ENCODE results near the gene CFAP65. TPM values are rescaled to one million over a fixed set of nuclear protein-coding genes. Genes with fewer than 3 reads are reported as not detected.

The CFAP65 gene
- total RNA-seq, 1 donor from 2014 or later: not detected

DNA sequence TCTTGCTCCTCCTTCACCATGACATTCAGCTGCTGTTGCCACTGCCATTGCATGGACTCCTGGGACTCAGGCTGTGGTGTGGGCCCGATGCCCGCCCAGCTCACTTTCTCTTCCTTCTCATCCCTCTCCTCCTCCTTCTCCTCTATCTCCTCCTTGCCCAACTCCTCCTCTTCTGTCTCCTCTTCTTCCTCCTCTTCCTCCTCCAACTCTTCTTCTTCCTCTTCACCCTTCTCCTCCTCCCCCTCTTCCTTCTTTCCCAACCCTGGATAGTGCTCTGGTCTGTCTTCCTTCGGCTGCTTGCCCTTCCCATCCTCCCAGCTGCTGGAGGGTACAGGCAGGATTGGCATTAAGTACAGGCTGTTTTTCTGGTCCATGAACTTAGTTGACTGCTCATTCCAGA is 37.3 kb downstream of the CFAP65 start:
- Mint-ChIP-seq H3K9me3 (ENCODE audit: low read depth) (peaks cover 2% of the 10 kb centered on the region), H3K27ac (ENCODE audit: unreplicated experiment) (no peak overlapping the region), H3K27me3 (ENCODE audit: low read depth) (peaks cover 54% of the 10 kb centered on the region), H3K4me3 (ENCODE audit: unreplicated experiment) (no peak overlapping the region), H3K36me3 (ENCODE audit: low read depth) (no peaks in the 10 kb centered on the region), H3K4me1 (ENCODE audit: low read depth) (peaks cover 4% of the 10 kb centered on the region)
- TF ChIP-seq CTCF (IDR thresholded peaks at IDR 0.05): no peak
- DNase-seq (ENCODE audit: low spot score): no peak

GRCh38 chr2:219003267-219003634 is 38.1 kb downstream of the CFAP65 start:
- no peak for TF ChIP-seq CTCF (IDR thresholded peaks at IDR 0.05)
- H3K36me3 Mint-ChIP-seq (ENCODE audit: low read depth): no peaks in the 10 kb centered on the region
- H3K27me3 Mint-ChIP-seq (ENCODE audit: low read depth): peaks cover 54% of the 10 kb centered on the region
- H3K9me3 Mint-ChIP-seq (ENCODE audit: low read depth): peaks cover 2% of the 10 kb centered on the region
- peaks cover 4% of the 10 kb centered on the region for H3K4me1 Mint-ChIP-seq (ENCODE audit: low read depth)
- H3K27ac Mint-ChIP-seq (ENCODE audit: unreplicated experiment): no peak overlapping the region
- H3K4me3 Mint-ChIP-seq (ENCODE audit: unreplicated experiment): no peak overlapping the region
- DNase-seq (ENCODE audit: low spot score): no peak

DNA sequence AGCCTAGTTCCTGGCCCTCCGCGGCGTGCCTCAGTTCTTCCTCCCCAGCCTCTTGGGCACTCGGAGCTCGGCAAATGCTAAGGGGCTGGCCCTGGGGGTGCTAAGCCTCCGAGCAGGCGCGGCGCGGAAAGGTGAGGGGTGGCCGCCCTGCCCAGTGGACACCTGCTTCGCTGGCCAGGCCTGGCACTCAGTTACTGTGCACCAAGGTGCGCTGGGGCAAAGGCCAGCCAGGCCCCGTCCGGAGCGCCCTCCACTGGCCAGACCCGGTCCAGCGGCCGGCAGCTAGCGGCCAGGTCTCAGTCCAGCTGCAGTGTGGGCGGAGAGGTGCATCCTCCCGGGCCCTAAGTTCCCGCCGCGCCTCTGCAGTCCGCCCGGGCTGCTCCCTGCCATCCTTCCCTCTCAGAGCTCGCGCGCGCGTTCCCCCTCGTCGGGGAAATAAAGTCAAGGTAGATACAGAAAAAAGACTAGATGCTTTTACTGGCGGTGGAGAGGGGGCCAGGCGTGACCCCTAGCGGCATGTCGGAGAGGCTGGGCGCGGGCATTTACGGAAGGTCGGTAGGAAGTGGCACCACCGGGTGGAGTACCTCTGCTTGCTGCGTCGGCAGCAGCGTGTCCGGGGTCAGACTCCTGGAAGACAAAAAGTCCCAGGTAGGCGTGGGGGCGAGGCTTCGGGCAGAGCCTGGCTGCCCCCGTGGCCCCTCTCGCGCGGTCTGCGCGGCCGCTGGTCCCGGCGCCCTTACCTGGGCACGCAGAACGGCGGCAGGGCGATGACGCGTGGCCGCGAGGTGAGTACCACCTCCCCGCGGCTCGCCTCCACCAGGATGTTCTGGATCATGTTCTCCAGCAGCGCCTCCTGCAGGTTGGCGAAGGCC is 38.7 kb downstream of the CFAP65 start:
- Mint-ChIP-seq H3K9me3 (ENCODE audit: low read depth) (peaks cover 2% of the 10 kb centered on the region), H3K27me3 (ENCODE audit: low read depth) (peaks cover 53% of the 10 kb centered on the region), H3K4me1 (ENCODE audit: low read depth) (peaks cover 4% of the 10 kb centered on the region), H3K4me3 (ENCODE audit: unreplicated experiment) (no peak overlapping the region), H3K27ac (ENCODE audit: unreplicated experiment) (no peak overlapping the region), H3K36me3 (ENCODE audit: low read depth) (no peaks in the 10 kb centered on the region)
- DNase-seq (ENCODE audit: low spot score): no peak
- peak; percentile 70 for TF ChIP-seq CTCF (IDR thresholded peaks at IDR 0.05)

GRCh38 chr2:219001577-219002394 is 39.5 kb downstream of the CFAP65 start:
- Mint-ChIP-seq H3K27me3 (ENCODE audit: low read depth) (peaks cover 52% of the 10 kb centered on the region), H3K36me3 (ENCODE audit: low read depth) (no peaks in the 10 kb centered on the region), H3K27ac (ENCODE audit: unreplicated experiment) (no peak overlapping the region), H3K9me3 (ENCODE audit: low read depth) (peaks cover under 1% of the 10 kb centered on the region), H3K4me3 (ENCODE audit: unreplicated experiment) (no peak overlapping the region), H3K4me1 (ENCODE audit: low read depth) (peaks cover 4% of the 10 kb centered on the region)
- DNase-seq (ENCODE audit: low spot score): no peak
- no peak for TF ChIP-seq CTCF (IDR thresholded peaks at IDR 0.05)

- Mint-ChIP-seq H3K36me3 (ENCODE audit: low read depth) (no peaks in the 10 kb centered on the region), H3K9me3 (ENCODE audit: low read depth) (no peaks in the 10 kb centered on the region), H3K4me3 (ENCODE audit: unreplicated experiment) (no peak overlapping the region), H3K27me3 (ENCODE audit: low read depth) (peaks cover 53% of the 10 kb centered on the region), H3K4me1 (ENCODE audit: low read depth) (peaks cover 5% of the 10 kb centered on the region), H3K27ac (ENCODE audit: unreplicated experiment) (no peak overlapping the region)
- no peak for TF ChIP-seq CTCF (IDR thresholded peaks at IDR 0.05)
- no peak for DNase-seq (ENCODE audit: low spot score)
Observed at GRCh38 chr2:219001100-219001576, 40.2 kb downstream of the CFAP65 start.
